Hepatocyte (in vitro differentiated cells): ENCODE data around the gene STEEP1.

ENCODE experiments used
- CTCF ChIP-seq: fragments of 200-600 bp; sonication (generic); IDR thresholded peaks from 2 replicates; pipeline ENCODE4 v1.5.1; 2016; ENCODE audit warnings: antibody characterized with exemption, mild to moderate bottlenecking; ENCODE audit not compliant: poor library complexity
- EZH2 ChIP-seq: fragments of 200-600 bp; sonication (generic); IDR thresholded peaks from 2 replicates; pipeline ENCODE4 v1.6.1; 2016; ENCODE audit warnings: antibody characterized with exemption, mild to moderate bottlenecking, borderline replicate concordance
- EZH2phosphoT487 ChIP-seq: fragments of 200-600 bp; sonication (generic); IDR thresholded peaks from one replicate; pipeline ENCODE4 v1.6.1; 2018; ENCODE audit warnings: antibody characterized with exemption, mild to moderate bottlenecking, low read depth, moderate library complexity; ENCODE audit not compliant: unreplicated experiment, severe bottlenecking

GRCh38 chrX:119573222-119573621 is 8.0 kb upstream of the STEEP1 start:
- TF ChIP-seq CTCF (no peak), EZH2 (no peak), EZH2phosphoT487 (no peak)
